Trophoblast cell (in vitro differentiated cells and primary cell): Measurements from ENCODE around the gene GLIS1.

ENCODE experiments used
- DNase-seq, 2 donors: peaks; one replicate each; pipeline ENCODE4 v3.0.0-alpha.2; 2016
- H2AFZ ChIP-seq: 2 replicates; pipeline ENCODE4 v1.6.1; 2013; ENCODE audit warnings: low read length, moderate library complexity, mild to moderate bottlenecking; ENCODE audit not compliant: insufficient read depth, poor library complexity
- H2AK5ac ChIP-seq: 2 replicates; pipeline ENCODE4 v1.6.1; 2013; ENCODE audit warnings: mild to moderate bottlenecking, low read length
- H2BK120ac ChIP-seq: 2 replicates; pipeline ENCODE4 v1.6.1; 2013; ENCODE audit warnings: low read length, mild to moderate bottlenecking, moderate library complexity; ENCODE audit not compliant: insufficient read depth, poor library complexity
- H2BK12ac ChIP-seq: 2 replicates; pipeline ENCODE4 v1.6.1; 2013; ENCODE audit warnings: mild to moderate bottlenecking, low read length, moderate library complexity
- H2BK5ac ChIP-seq: 2 replicates; pipeline ENCODE4 v1.6.1; 2013; ENCODE audit warnings: low read length, low read depth, moderate library complexity, mild to moderate bottlenecking; ENCODE audit not compliant: poor library complexity
- H3K14ac ChIP-seq: 2 replicates; pipeline ENCODE4 v1.6.1; 2013; ENCODE audit warnings: mild to moderate bottlenecking, low read length
- H3K18ac ChIP-seq: 2 replicates; pipeline ENCODE4 v1.6.1; 2013; ENCODE audit warnings: mild to moderate bottlenecking, low read length
- H3K23ac ChIP-seq: 2 replicates; pipeline ENCODE4 v1.6.1; 2013; ENCODE audit warnings: low read length
- H3K27ac ChIP-seq: 2 replicates; pipeline ENCODE4 v1.5.1; 2013; ENCODE audit warnings: low read depth, mild to moderate bottlenecking, inconsistent platforms, low read length, moderate library complexity
- H3K27me3 ChIP-seq: 2 replicates; pipeline ENCODE4 v1.6.1; 2013; ENCODE audit warnings: inconsistent platforms, mild to moderate bottlenecking, low read length, moderate library complexity; ENCODE audit not compliant: insufficient read depth
- H3K36me3 ChIP-seq, 2 experiments: 1 replicate in 1 of 2; 2 replicates in 1 of 2; pipeline ENCODE4 v1.6.1; 2013; ENCODE audit warnings: low read length in 2 of 2, mild to moderate bottlenecking in 2 of 2, moderate library complexity in 1 of 2; ENCODE audit not compliant: insufficient read depth in 2 of 2, control insufficient read depth in 1 of 2
- H3K4ac ChIP-seq: 2 replicates; pipeline ENCODE4 v1.6.1; 2013; ENCODE audit warnings: low read depth, mild to moderate bottlenecking, low read length, moderate library complexity
- H3K4me1 ChIP-seq, 2 experiments: 1 replicate in 1 of 2; 2 replicates in 1 of 2; pipeline ENCODE4 v1.6.1; 2013; ENCODE audit warnings: low read length in 2 of 2, mild to moderate bottlenecking in 2 of 2, moderate library complexity in 1 of 2; ENCODE audit not compliant: insufficient read depth in 2 of 2, control insufficient read depth in 1 of 2
- H3K4me2 ChIP-seq: 2 replicates; pipeline ENCODE4 v1.6.1; 2013; ENCODE audit warnings: inconsistent platforms, mild to moderate bottlenecking, low read length, moderate library complexity
- H3K4me3 ChIP-seq: 2 replicates; pipeline ENCODE4 v1.5.1; 2013; ENCODE audit warnings: mild to moderate bottlenecking, low read depth, low read length, inconsistent platforms
- H3K79me1 ChIP-seq: one replicate; pipeline ENCODE4 v1.6.1; 2013; ENCODE audit warnings: low read length
- H3K79me2 ChIP-seq: 2 replicates; pipeline ENCODE4 v1.6.1; 2013; ENCODE audit warnings: low read length, mild to moderate bottlenecking; ENCODE audit not compliant: control insufficient read depth, insufficient read depth, poor library complexity
- H3K9ac ChIP-seq: 2 replicates; pipeline ENCODE4 v1.6.1; 2013; ENCODE audit warnings: mild to moderate bottlenecking, low read length
- H3K9me3 ChIP-seq: 2 replicates; pipeline ENCODE4 v1.6.1; 2013; ENCODE audit warnings: low read depth, mild to moderate bottlenecking, control low read depth, inconsistent platforms, low read length; ENCODE audit not compliant: insufficient read depth
- H4K12ac ChIP-seq: 2 replicates; pipeline ENCODE4 v1.6.1; 2013; ENCODE audit warnings: low read depth, mild to moderate bottlenecking, low read length, moderate library complexity
- H4K8ac ChIP-seq: 2 replicates; pipeline ENCODE4 v1.6.1; 2013; ENCODE audit warnings: low read depth, mild to moderate bottlenecking, low read length, moderate library complexity
- H4K91ac ChIP-seq: one replicate; pipeline ENCODE4 v1.6.1; 2013; ENCODE audit warnings: low read depth, mild to moderate bottlenecking, low read length, moderate library complexity
- WGBS: extraction: QIAGEN DNeasy Blood & Tissue Kit; methylation state at CpG from one replicate; pipeline ENCODE4 v1.1.7; 2013; ENCODE audit warnings: missing lambda C conversion rate; ENCODE audit not compliant: insufficient read length, insufficient coverage; ENCODE audit errors: extremely low coverage; 5-methylcytosine and 5-hydroxymethylcytosine counted together

Gene GLIS1

GRCh38 chr1:53662169-53662568, 76.8 kb downstream of the GLIS1 start:
- no CpG with 5 or more reads among the region's 11 CpGs for WGBS
- H3K27me3 ChIP-seq = no peaks in the 10 kb centered on the region

GRCh38 chr1:53661496-53661895, 77.5 kb downstream of the GLIS1 start:
- H2AK5ac ChIP-seq = no peak overlapping the region
- no peak overlapping the region for H2BK12ac ChIP-seq
- H3K36me3 ChIP-seq = no peaks in the 10 kb centered on the region
- no peak overlapping the region for H3K27ac ChIP-seq
- H3K79me2 ChIP-seq = no peaks in the 10 kb centered on the region
- no peak overlapping the region for H4K91ac ChIP-seq
- no peak for DNase-seq
- H2BK5ac ChIP-seq = no peak overlapping the region
- no peak overlapping the region for H4K12ac ChIP-seq
- no peaks in the 10 kb centered on the region for H3K9me3 ChIP-seq
- H3K4me2 ChIP-seq = no peak overlapping the region
- H3K27me3 ChIP-seq = no peaks in the 10 kb centered on the region
- H3K14ac ChIP-seq = no peak overlapping the region
- H3K4ac ChIP-seq = no peak overlapping the region
- WGBS = no CpG with 5 or more reads among the region's 8 CpGs
- no peak overlapping the region for H3K4me3 ChIP-seq
- H3K4me1 ChIP-seq = no peaks in the 10 kb centered on the region
- H3K23ac ChIP-seq = no peak overlapping the region
- no peak overlapping the region for H2BK120ac ChIP-seq
- H2AFZ ChIP-seq = no peak overlapping the region
- H4K8ac ChIP-seq = no peak overlapping the region
- H3K9ac ChIP-seq = no peak overlapping the region
- H3K18ac ChIP-seq = no peak overlapping the region
- no peaks in the 10 kb centered on the region for H3K79me1 ChIP-seq

More at GRCh38 chr1:53662169-53662568, 76.8 kb downstream of the GLIS1 start:
- no peak overlapping the region for H2BK5ac ChIP-seq
- no peak overlapping the region for H3K27ac ChIP-seq
- no peak overlapping the region for H4K91ac ChIP-seq
- H2BK12ac ChIP-seq = no peak overlapping the region
- no peak overlapping the region for H3K4me3 ChIP-seq
- no peak overlapping the region for H3K4ac ChIP-seq
- no peaks in the 10 kb centered on the region for H3K9me3 ChIP-seq
- no peaks in the 10 kb centered on the region for H3K36me3 ChIP-seq
- no peak overlapping the region for H3K9ac ChIP-seq
- H3K23ac ChIP-seq = no peak overlapping the region
- H4K12ac ChIP-seq = no peak overlapping the region
- no peaks in the 10 kb centered on the region for H3K4me1 ChIP-seq
- H3K79me2 ChIP-seq = no peaks in the 10 kb centered on the region
- no peak overlapping the region for H3K18ac ChIP-seq
- H3K4me2 ChIP-seq = no peak overlapping the region
- DNase-seq = no peak
- no peak overlapping the region for H3K14ac ChIP-seq
- no peak overlapping the region for H2BK120ac ChIP-seq
- H4K8ac ChIP-seq = no peak overlapping the region
- H2AFZ ChIP-seq = no peak overlapping the region
- H2AK5ac ChIP-seq = no peak overlapping the region
- no peaks in the 10 kb centered on the region for H3K79me1 ChIP-seq

- Histone ChIP-seq H3K4me1 (no peaks in the 10 kb centered on the region), H3K79me1 (no peaks in the 10 kb centered on the region)
- WGBS = no CpG with 5 or more reads among the region's 3 CpGs
Measured at GRCh38 chr1:53660666-53661065, 78.3 kb downstream of the GLIS1 start.

GRCh38 chr1:53659436-53659835, 79.5 kb downstream of the GLIS1 start:
- H3K36me3 ChIP-seq = no peaks in the 10 kb centered on the region
- H4K91ac ChIP-seq = no peak overlapping the region
- H2BK120ac ChIP-seq = no peak overlapping the region
- no peak overlapping the region for H3K14ac ChIP-seq
- no peak overlapping the region for H2AK5ac ChIP-seq
- WGBS = no CpG with 5 or more reads among the region's 2 CpGs
- no peak overlapping the region for H3K4me3 ChIP-seq
- H3K4me1 ChIP-seq = no peaks in the 10 kb centered on the region
- H3K79me1 ChIP-seq = no peaks in the 10 kb centered on the region
- H2BK5ac ChIP-seq = no peak overlapping the region
- H3K4me2 ChIP-seq = no peak overlapping the region
- H3K23ac ChIP-seq = no peak overlapping the region
- no peak overlapping the region for H2AFZ ChIP-seq
- no peak overlapping the region for H4K12ac ChIP-seq
- no peak overlapping the region for H3K18ac ChIP-seq
- no peak for DNase-seq
- H3K9ac ChIP-seq = no peak overlapping the region
- no peak overlapping the region for H3K27ac ChIP-seq
- no peaks in the 10 kb centered on the region for H3K9me3 ChIP-seq
- no peak overlapping the region for H2BK12ac ChIP-seq
- H4K8ac ChIP-seq = no peak overlapping the region
- no peaks in the 10 kb centered on the region for H3K27me3 ChIP-seq
- H3K4ac ChIP-seq = no peak overlapping the region
- no peaks in the 10 kb centered on the region for H3K79me2 ChIP-seq

More at GRCh38 chr1:53660666-53661065, 78.3 kb downstream of the GLIS1 start:
- H3K9me3 ChIP-seq = no peaks in the 10 kb centered on the region
- no peak overlapping the region for H3K4me2 ChIP-seq
- H2BK12ac ChIP-seq = no peak overlapping the region
- no peak overlapping the region for H4K12ac ChIP-seq
- no peaks in the 10 kb centered on the region for H3K79me2 ChIP-seq
- no peaks in the 10 kb centered on the region for H3K36me3 ChIP-seq
- H3K4me3 ChIP-seq = no peak overlapping the region
- H4K91ac ChIP-seq = no peak overlapping the region
- no peak for DNase-seq
- H2AFZ ChIP-seq = no peak overlapping the region
- H3K4ac ChIP-seq = no peak overlapping the region
- H3K23ac ChIP-seq = no peak overlapping the region
- H3K27me3 ChIP-seq = no peaks in the 10 kb centered on the region
- H2BK120ac ChIP-seq = no peak overlapping the region
- H3K14ac ChIP-seq = no peak overlapping the region
- no peak overlapping the region for H3K27ac ChIP-seq
- H4K8ac ChIP-seq = no peak overlapping the region
- no peak overlapping the region for H3K9ac ChIP-seq
- no peak overlapping the region for H2AK5ac ChIP-seq
- H2BK5ac ChIP-seq = no peak overlapping the region
- no peak overlapping the region for H3K18ac ChIP-seq
